HEK293 (cell line): ENCODE data around the gene TTLL13.

Experiments
- BCL6B ChIP-seq: fragments of 450-650 bp; formaldehyde crosslinking; IDR thresholded peaks from 2 replicates; pipeline ENCODE4 v1.5.1; 2017; ENCODE audit warnings: missing biosample characterization, missing genetic modification characterization
- HIC1 ChIP-seq: fragments of 450-650 bp; formaldehyde crosslinking; IDR thresholded peaks from 2 replicates; pipeline ENCODE4 v1.5.1; 2016; ENCODE audit warnings: missing biosample characterization, missing genetic modification characterization
- HOXC10 ChIP-seq: sonication (generic); formaldehyde crosslinking; IDR thresholded peaks from 2 replicates; pipeline ENCODE4 v1.8.1; 2023; ENCODE audit warnings: mild to moderate bottlenecking, missing genetic modification reagents
- KLF7 ChIP-seq: fragments of 450-650 bp; formaldehyde crosslinking; IDR thresholded peaks from 2 replicates; pipeline ENCODE4 v1.5.1; 2016; ENCODE audit warnings: missing biosample characterization, missing genetic modification characterization, borderline replicate concordance
- SP7 ChIP-seq: fragments of 450-650 bp; formaldehyde crosslinking; IDR thresholded peaks from 2 replicates; pipeline ENCODE4 v1.5.1; 2016; ENCODE audit warnings: missing biosample characterization, missing genetic modification characterization
- ZBTB20 ChIP-seq: fragments of 450-650 bp; formaldehyde crosslinking; IDR thresholded peaks from 2 replicates; pipeline ENCODE4 v1.5.1; 2016; ENCODE audit warnings: missing biosample characterization, missing genetic modification characterization
- ZBTB6 ChIP-seq: fragments of 450-650 bp; formaldehyde crosslinking; IDR thresholded peaks from 2 replicates; pipeline ENCODE4 v1.5.1; 2017; ENCODE audit warnings: missing biosample characterization, missing genetic modification characterization
- ZNF114 ChIP-seq: fragments of 450-650 bp; formaldehyde crosslinking; IDR thresholded peaks from 2 replicates; pipeline ENCODE4 v1.5.0; 2017; ENCODE audit warnings: missing biosample characterization, missing genetic modification characterization
- ZNF2 ChIP-seq: fragments of 450-650 bp; formaldehyde crosslinking; IDR thresholded peaks from 2 replicates; pipeline ENCODE4 v1.5.1; 2016; ENCODE audit warnings: missing biosample characterization, missing genetic modification characterization
- ZNF211 ChIP-seq: fragments of 450-650 bp; formaldehyde crosslinking; IDR thresholded peaks from 2 replicates; pipeline ENCODE4 v1.5.1; 2016; ENCODE audit warnings: low read depth, missing biosample characterization, missing genetic modification characterization
- ZNF239 ChIP-seq: fragments of 450-650 bp; formaldehyde crosslinking; IDR thresholded peaks from 2 replicates; pipeline ENCODE4 v1.5.1; 2016; ENCODE audit warnings: missing biosample characterization, missing genetic modification characterization
- ZNF324 ChIP-seq: fragments of 450-650 bp; formaldehyde crosslinking; IDR thresholded peaks from 2 replicates; pipeline ENCODE4 v1.5.1; 2016; ENCODE audit warnings: missing biosample characterization, missing genetic modification characterization
- ZNF335 ChIP-seq: fragments of 450-650 bp; formaldehyde crosslinking; conservative IDR thresholded peaks from 2 replicates; pipeline ENCODE4 v1.5.1; 2016; ENCODE audit warnings: missing biosample characterization, missing genetic modification characterization
- ZNF350 ChIP-seq: fragments of 450-650 bp; formaldehyde crosslinking; IDR thresholded peaks from 2 replicates; pipeline ENCODE4 v1.5.0; 2017; ENCODE audit warnings: missing biosample characterization, mild to moderate bottlenecking, missing genetic modification characterization
- ZNF433 ChIP-seq: fragments of 450-650 bp; formaldehyde crosslinking; IDR thresholded peaks from 2 replicates; pipeline ENCODE4 v1.5.1; 2016; ENCODE audit warnings: missing biosample characterization, missing genetic modification characterization, low read depth
- ZNF530 ChIP-seq: fragments of 450-650 bp; formaldehyde crosslinking; IDR thresholded peaks from 2 replicates; pipeline ENCODE4 v1.5.1; 2016; ENCODE audit warnings: low read depth, missing biosample characterization, missing genetic modification characterization
- ZNF544 ChIP-seq: fragments of 450-650 bp; formaldehyde crosslinking; IDR thresholded peaks from 2 replicates; pipeline ENCODE4 v1.5.0; 2017; ENCODE audit warnings: missing biosample characterization, missing genetic modification characterization
- ZNF660 ChIP-seq: fragments of 450-650 bp; IDR thresholded peaks from 2 replicates; pipeline ENCODE4 v1.5.1; 2018; ENCODE audit warnings: missing biosample characterization, mild to moderate bottlenecking, missing genetic modification characterization
- ZNF692 ChIP-seq: fragments of 450-650 bp; formaldehyde crosslinking; IDR thresholded peaks from 2 replicates; pipeline ENCODE4 v1.5.1; 2016; ENCODE audit warnings: missing biosample characterization, missing genetic modification characterization
- TF ChIP-seq, protein P1 (sequence below): fragments of 450-650 bp; formaldehyde crosslinking; IDR thresholded peaks from 2 replicates; pipeline ENCODE4 v1.5.1; 2017; ENCODE audit warnings: missing biosample characterization, missing genetic modification characterization
- TF ChIP-seq, protein P2 (sequence below): fragments of 450-650 bp; IDR thresholded peaks from 2 replicates; pipeline ENCODE4 v1.5.1; 2018; ENCODE audit warnings: missing biosample characterization, mild to moderate bottlenecking, missing genetic modification characterization
- TF ChIP-seq, protein P3 (sequence below): fragments of 450-650 bp; formaldehyde crosslinking; IDR thresholded peaks from 2 replicates; pipeline ENCODE4 v1.5.1; 2016; ENCODE audit warnings: missing biosample characterization, missing genetic modification characterization
- TF ChIP-seq, protein P4 (sequence below): fragments of 450-650 bp; formaldehyde crosslinking; IDR thresholded peaks from 2 replicates; pipeline ENCODE4 v1.5.1; 2016; ENCODE audit warnings: missing biosample characterization, missing genetic modification characterization

TTLL13 gene

GRCh38 chr15:90300988-90301706, 51.8 kb downstream of the TTLL13 start (continued):
- TF ChIP-seq, protein P1, sequence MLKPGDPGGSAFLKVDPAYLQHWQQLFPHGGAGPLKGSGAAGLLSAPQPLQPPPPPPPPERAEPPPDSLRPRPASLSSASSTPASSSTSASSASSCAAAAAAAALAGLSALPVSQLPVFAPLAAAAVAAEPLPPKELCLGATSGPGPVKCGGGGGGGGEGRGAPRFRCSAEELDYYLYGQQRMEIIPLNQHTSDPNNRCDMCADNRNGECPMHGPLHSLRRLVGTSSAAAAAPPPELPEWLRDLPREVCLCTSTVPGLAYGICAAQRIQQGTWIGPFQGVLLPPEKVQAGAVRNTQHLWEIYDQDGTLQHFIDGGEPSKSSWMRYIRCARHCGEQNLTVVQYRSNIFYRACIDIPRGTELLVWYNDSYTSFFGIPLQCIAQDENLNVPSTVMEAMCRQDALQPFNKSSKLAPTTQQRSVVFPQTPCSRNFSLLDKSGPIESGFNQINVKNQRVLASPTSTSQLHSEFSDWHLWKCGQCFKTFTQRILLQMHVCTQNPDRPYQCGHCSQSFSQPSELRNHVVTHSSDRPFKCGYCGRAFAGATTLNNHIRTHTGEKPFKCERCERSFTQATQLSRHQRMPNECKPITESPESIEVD (tag by site-specific recombination) = no peak
- TF ChIP-seq ZNF692 (tag by site-specific recombination) = no peak
- no peak for TF ChIP-seq ZNF350 (tag by site-specific recombination)
- TF ChIP-seq ZNF335 (tag by site-specific recombination) = peak; percentile 25; the same call in 1 of the 2 replicates
- no peak for TF ChIP-seq ZNF239 (tag by site-specific recombination)
- TF ChIP-seq ZBTB6 (tag by site-specific recombination) = no peak
- TF ChIP-seq ZNF660 = no peak
- TF ChIP-seq ZNF114 (tag by site-specific recombination) = no peak
- peak; percentile 99 for TF ChIP-seq BCL6B
- TF ChIP-seq ZNF2 (tag by site-specific recombination) = 0 out of 2 replicates have a peak, but pooled peaks have one; percentile 29
- TF ChIP-seq ZNF324 (tag by site-specific recombination) = no peak
- no peak for TF ChIP-seq HOXC10 (CRISPR knock-in tag)
- TF ChIP-seq HIC1 (tag by site-specific recombination) = no peak
- no peak for TF ChIP-seq ZNF211
- TF ChIP-seq ZNF433 (tag by site-specific recombination) = no peak
- no peak for TF ChIP-seq ZNF544 (tag by site-specific recombination)
- no peak for TF ChIP-seq KLF7 (tag by site-specific recombination)
- TF ChIP-seq, protein P2, sequence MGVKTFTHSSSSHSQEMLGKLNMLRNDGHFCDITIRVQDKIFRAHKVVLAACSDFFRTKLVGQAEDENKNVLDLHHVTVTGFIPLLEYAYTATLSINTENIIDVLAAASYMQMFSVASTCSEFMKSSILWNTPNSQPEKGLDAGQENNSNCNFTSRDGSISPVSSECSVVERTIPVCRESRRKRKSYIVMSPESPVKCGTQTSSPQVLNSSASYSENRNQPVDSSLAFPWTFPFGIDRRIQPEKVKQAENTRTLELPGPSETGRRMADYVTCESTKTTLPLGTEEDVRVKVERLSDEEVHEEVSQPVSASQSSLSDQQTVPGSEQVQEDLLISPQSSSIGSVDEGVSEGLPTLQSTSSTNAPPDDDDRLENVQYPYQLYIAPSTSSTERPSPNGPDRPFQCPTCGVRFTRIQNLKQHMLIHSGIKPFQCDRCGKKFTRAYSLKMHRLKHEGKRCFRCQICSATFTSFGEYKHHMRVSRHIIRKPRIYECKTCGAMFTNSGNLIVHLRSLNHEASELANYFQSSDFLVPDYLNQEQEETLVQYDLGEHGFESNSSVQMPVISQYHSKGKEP = no peak
- TF ChIP-seq SP7 (tag by site-specific recombination) = no peak
- no peak for TF ChIP-seq ZNF530 (tag by site-specific recombination)
- TF ChIP-seq, protein P3, sequence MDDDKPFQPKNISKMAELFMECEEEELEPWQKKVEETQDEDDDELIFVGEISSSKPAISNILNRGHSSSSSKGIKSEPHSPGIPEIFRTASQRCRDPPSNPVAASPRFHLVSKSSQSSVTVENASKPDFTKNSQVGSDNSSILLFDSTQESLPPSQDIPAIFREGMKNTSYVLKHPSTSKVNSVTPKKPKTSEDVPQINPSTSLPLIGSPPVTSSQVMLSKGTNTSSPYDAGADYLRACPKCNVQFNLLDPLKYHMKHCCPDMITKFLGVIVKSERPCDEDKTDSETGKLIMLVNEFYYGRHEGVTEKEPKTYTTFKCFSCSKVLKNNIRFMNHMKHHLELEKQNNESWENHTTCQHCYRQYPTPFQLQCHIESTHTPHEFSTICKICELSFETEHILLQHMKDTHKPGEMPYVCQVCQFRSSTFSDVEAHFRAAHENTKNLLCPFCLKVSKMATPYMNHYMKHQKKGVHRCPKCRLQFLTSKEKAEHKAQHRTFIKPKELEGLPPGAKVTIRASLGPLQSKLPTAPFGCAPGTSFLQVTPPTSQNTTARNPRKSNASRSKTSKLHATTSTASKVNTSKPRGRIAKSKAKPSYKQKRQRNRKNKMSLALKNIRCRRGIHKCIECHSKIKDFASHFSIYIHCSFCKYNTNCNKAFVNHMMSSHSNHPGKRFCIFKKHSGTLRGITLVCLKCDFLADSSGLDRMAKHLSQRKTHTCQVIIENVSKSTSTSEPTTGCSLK (tag by site-specific recombination) = no peak
- TF ChIP-seq, protein P4, sequence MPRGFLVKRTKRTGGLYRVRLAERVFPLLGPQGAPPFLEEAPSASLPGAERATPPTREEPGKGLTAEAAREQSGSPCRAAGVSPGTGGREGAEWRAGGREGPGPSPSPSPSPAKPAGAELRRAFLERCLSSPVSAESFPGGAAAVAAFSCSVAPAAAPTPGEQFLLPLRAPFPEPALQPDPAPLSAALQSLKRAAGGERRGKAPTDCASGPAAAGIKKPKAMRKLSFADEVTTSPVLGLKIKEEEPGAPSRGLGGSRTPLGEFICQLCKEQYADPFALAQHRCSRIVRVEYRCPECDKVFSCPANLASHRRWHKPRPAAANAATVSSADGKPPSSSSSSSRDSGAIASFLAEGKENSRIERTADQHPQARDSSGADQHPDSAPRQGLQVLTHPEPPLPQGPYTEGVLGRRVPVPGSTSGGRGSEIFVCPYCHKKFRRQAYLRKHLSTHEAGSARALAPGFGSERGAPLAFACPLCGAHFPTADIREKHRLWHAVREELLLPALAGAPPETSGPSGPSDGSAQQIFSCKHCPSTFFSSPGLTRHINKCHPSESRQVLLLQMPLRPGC (tag by site-specific recombination) = no peak
- TF ChIP-seq ZBTB20 (tag by site-specific recombination) = no peak
